Uterus (tissue), 4 donors: ENCODE measurements around the gene LRP1. TPM values are rescaled to one million over a fixed set of nuclear protein-coding genes. Genes with fewer than 3 reads are reported as not detected.
A peak's percentile ranks its signal among the peaks of the same experiment; 100 is the strongest.

ENCODE experiments used
- DNase-seq, 2 donors: peaks; one replicate each; pipeline ENCODE4 v3.0.0-alpha.2; 2019 to 2020
- H3K27ac ChIP-seq, 2 donors: fragments of 200-600 bp; sonication (generic); 1 replicate in 1 of 2; 2 replicates in 1 of 2; pipeline ENCODE4 v1.5.1; 2016 to 2018
- H3K27me3 ChIP-seq, 2 donors: fragments of 200-600 bp; sonication (generic); one replicate each; pipeline ENCODE4 v1.5.1; 2018 to 2019; ENCODE audit warnings: control low read depth in 1 of 2
- H3K36me3 ChIP-seq, 2 donors: fragments of 200-600 bp; sonication (generic); one replicate each; pipeline ENCODE4 v1.5.1; 2019; ENCODE audit warnings: control low read depth in 1 of 2
- H3K4me1 ChIP-seq, 2 donors: fragments of 200-600 bp; sonication (generic); one replicate each; pipeline ENCODE4 v1.5.1; 2018 to 2019; ENCODE audit warnings: control low read depth in 1 of 2
- H3K4me3 ChIP-seq, 2 donors: fragments of 200-600 bp; sonication (generic); 1 replicate in 1 of 2; 2 replicates in 1 of 2; pipeline ENCODE4 v1.5.1; 2018 to 2019; ENCODE audit warnings: mild to moderate bottlenecking in 1 of 2
- H3K9me3 ChIP-seq, 2 donors: fragments of 200-600 bp; sonication (generic); one replicate each; pipeline ENCODE4 v1.5.1; 2019; ENCODE audit warnings: control low read depth in 1 of 2
- POLR2A ChIP-seq, 2 donors: fragments of 450-650 bp; IDR thresholded peaks; one replicate each; pipeline ENCODE4 v1.6.1; 2016; ENCODE audit warnings: antibody characterized with exemption in 2 of 2, mild to moderate bottlenecking in 1 of 2, moderate library complexity in 1 of 2
- intact Hi-C: fragments of 100-400 bp; cut with DNase I; formaldehyde crosslinking; loops from one replicate; pipeline ENCODE4 v1.15.1; 2023; ENCODE audit warnings: low total_unique reads
- total RNA-seq, 4 donors: library from RNA; depleted of rRNA in 3 of 4; stranded (reverse); fragments of >200 nt in 3 of 4; gene quantifications; one replicate each; pipeline versions ENCODE4 v1.1.0 to v1.2.4, GENCODE V29; 2014 to 2023
- TF ChIP-seq, protein P1 (sequence below), 4 experiments: fragments of 200-600 bp in 2 of 4; fragments of 450-650 bp in 2 of 4; sonication (generic) in 2 of 4; IDR thresholded peaks; one replicate each; pipeline ENCODE4 v1.5.1; 2016 to 2019; ENCODE audit warnings: antibody characterized with exemption in 4 of 4, mild to moderate bottlenecking in 2 of 4, moderate library complexity in 1 of 4
- donor health status: DM: yes; HTN: yes; CAD: no.

The LRP1 gene
- total RNA-seq, 4 donors from 2014 or later: 164 to 507 (median 318) TPM

DNA sequence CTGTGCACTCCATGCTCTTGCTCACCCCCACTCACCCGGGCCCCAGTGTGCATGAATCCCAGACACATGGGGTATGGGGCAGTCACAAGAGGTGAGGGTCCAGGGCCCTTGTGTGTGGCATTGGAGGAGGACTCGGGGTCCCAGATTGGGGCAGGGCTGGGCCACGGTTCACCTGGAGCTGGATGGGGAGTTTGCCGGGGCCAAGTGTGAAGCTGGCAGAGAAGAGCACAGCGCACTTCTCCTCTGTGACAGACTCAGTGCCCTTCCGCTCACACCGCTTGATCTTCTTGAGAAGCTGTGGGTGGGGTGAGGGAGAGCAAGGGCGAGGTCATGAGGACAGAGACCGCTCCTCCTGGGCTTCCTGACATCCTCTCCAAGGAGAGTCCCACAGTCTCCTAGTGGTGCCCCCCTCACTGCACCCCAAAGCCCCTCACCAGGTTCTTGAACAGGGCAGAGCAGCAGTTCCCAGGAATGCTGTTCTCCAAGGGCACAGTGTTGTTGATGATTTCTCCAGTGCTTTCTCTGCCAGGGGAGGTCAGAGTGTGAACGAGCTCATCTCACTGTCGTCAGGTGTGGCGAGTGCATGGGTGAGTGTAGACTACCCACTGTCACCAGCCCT lies 23.9 kb upstream of the LRP1 start:
- no peak overlapping the region for H3K27ac ChIP-seq
- H3K4me1 ChIP-seq: peaks cover 0 to 5% of the 10 kb centered on the region in 2 donors
- TF ChIP-seq, protein P1, sequence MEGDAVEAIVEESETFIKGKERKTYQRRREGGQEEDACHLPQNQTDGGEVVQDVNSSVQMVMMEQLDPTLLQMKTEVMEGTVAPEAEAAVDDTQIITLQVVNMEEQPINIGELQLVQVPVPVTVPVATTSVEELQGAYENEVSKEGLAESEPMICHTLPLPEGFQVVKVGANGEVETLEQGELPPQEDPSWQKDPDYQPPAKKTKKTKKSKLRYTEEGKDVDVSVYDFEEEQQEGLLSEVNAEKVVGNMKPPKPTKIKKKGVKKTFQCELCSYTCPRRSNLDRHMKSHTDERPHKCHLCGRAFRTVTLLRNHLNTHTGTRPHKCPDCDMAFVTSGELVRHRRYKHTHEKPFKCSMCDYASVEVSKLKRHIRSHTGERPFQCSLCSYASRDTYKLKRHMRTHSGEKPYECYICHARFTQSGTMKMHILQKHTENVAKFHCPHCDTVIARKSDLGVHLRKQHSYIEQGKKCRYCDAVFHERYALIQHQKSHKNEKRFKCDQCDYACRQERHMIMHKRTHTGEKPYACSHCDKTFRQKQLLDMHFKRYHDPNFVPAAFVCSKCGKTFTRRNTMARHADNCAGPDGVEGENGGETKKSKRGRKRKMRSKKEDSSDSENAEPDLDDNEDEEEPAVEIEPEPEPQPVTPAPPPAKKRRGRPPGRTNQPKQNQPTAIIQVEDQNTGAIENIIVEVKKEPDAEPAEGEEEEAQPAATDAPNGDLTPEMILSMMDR (IDR thresholded peaks at IDR 0.05): no peak
- no peak for TF ChIP-seq POLR2A (IDR thresholded peaks at IDR 0.05)
- intact Hi-C loops: no loop called here
- H3K36me3 ChIP-seq: no peaks in the 10 kb centered on the region
- DNase-seq: no peak
- no peaks in the 10 kb centered on the region for H3K27me3 ChIP-seq
- H3K9me3 ChIP-seq: no peaks in the 10 kb centered on the region
- H3K4me3 ChIP-seq: no peak overlapping the region

DNA sequence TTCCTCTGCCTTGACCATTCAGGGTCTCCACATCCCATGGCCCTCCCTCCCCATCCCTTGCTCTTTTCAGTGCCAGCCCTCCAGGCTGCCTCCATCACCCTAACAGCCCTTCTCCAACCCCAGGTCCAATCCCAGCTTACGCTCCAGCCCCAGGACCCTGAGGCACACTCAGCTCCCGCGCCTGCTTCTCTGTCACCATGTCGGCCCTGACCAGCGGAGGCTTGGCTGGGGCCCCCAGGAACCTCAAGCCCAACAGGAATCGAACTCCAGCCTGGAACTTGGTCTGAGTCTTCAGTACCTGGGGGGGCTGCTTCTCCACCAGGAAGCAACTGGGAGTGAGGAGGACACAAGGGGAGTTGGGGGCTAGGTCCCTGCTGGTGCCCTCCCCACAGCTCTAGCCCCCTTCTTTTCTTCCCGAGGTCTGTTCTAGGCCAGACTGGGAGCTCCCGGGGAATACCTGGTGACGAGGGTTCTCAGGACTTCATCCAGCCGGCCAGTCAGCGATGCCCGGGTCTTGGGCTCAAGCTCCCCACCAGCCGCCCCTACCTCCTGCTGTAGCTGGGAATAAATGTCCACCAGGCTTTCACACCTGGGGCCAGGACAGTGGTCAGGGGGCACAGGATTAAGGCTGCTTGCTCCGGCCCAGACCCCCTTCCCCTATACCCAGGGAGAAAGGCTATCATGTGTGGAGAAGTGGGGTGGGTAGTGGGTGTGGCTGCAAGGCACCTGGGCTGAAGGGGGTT lies 23.1 kb upstream of the LRP1 start:
- intact Hi-C loops: no loop called here
- Histone ChIP-seq H3K27me3 (no peaks in the 10 kb centered on the region), H3K4me3 (no peak overlapping the region), H3K27ac (no peak overlapping the region), H3K9me3 (no peaks in the 10 kb centered on the region), H3K4me1 (peaks cover 0 to 5% of the 10 kb centered on the region in 2 donors), H3K36me3 (no peaks in the 10 kb centered on the region)
- DNase-seq: no peak
- TF ChIP-seq, protein P1 (IDR thresholded peaks at IDR 0.05): no peak
- TF ChIP-seq POLR2A (IDR thresholded peaks at IDR 0.05): no peak

DNA sequence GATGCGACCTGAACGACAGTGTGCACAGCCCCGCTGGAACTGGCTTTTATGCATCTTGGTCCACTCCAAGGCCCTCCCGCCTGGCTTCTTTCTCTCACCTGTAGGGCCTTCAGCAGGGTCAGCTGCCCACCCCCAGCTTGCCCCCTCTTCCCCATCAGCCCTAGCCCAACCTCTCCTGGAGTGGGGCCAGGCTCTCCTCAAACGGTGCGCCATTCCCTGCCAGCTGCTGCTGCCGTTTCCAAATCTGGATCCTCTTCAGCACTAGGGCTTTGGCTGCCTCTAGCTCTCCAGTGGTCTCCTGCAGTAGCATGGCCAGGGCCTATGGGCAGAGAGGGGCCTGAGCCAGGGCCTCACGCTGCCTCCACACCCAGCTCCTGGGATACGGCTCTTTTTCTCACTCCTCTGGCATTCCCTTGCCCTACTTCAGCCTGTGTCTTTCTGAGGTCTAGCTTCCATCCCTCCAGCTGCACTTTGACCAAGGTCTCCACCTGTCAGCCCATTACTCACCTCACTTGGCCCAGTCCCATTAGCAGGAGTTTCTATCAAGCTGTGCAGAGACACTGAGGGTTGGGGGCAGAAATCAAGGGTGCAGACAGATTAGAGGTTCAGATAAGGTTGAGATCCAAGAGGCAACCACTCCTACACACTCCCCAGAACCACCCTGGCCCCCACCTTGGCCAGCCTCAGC lies 22.1 kb upstream of the LRP1 start:
- Histone ChIP-seq H3K4me3 (no peak overlapping the region), H3K27me3 (no peaks in the 10 kb centered on the region), H3K9me3 (no peaks in the 10 kb centered on the region), H3K36me3 (no peaks in the 10 kb centered on the region), H3K4me1 (peaks cover 0 to 5% of the 10 kb centered on the region in 2 donors), H3K27ac (no peak overlapping the region)
- DNase-seq: no peak
- intact Hi-C loops: no loop called here
- TF ChIP-seq, protein P1 (IDR thresholded peaks at IDR 0.05): no peak
- TF ChIP-seq POLR2A (IDR thresholded peaks at IDR 0.05): no peak

DNA sequence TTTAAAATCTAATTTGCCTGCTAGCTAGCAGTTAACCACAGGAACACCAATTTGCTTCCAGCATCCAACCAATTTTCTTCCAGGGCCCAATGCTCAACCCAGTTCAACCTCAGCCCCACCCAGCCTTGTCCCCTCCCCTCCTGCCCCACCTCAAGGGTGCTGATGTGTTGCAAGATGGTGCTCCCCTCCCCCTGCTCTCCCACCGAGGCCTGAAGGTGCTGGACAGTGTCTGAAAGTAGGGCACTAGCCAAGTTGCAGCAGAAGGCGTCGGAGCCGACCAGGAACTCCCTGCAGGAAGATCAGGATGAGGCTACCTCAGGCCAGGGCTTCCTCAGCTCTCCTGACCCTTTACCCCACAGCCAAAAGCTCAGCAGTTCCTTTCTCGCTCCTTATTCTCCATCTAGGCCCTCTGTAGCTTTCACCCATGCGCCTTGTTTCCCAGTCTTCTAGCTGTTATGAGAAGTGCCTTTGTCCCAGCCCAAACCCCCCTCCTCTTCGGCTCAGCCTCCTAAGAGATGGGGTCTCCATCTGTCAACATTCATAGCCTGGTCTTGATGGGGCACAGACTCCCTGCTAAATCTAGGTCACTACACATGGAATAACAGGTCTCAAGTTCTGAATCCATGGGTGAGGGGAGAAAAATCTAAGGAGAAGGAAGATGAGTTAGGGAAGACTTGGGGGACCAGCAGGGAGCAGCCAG lies 20.7 kb upstream of the LRP1 start:
- Histone ChIP-seq H3K9me3 (no peaks in the 10 kb centered on the region), H3K36me3 (no peaks in the 10 kb centered on the region), H3K4me1 (peaks cover 0 to 8% of the 10 kb centered on the region in 2 donors), H3K27ac (peak overlapping the region; percentile 14 to 100), H3K4me3 (no peak overlapping the region), H3K27me3 (no peaks in the 10 kb centered on the region)
- no peak for TF ChIP-seq POLR2A (IDR thresholded peaks at IDR 0.05)
- TF ChIP-seq, protein P1 (IDR thresholded peaks at IDR 0.05): no peak
- intact Hi-C loops: no loop called here
- DNase-seq: no peak
